GM21447 (cell line): Measurements from ENCODE around the gene TMEM50B.
"Not testable (repeated sequence)": the region's sequence is repeated elsewhere in the genome, so short reads cannot be mapped to it uniquely, and the experiment has no call there.

Source experiments
- ATAC-seq: cut with Tn5 transposase; IDR thresholded peaks from one replicate; pipeline ENCODE4 v1.9.1; 2021; ENCODE audit not compliant: unreplicated experiment

The TMEM50B gene

DNA sequence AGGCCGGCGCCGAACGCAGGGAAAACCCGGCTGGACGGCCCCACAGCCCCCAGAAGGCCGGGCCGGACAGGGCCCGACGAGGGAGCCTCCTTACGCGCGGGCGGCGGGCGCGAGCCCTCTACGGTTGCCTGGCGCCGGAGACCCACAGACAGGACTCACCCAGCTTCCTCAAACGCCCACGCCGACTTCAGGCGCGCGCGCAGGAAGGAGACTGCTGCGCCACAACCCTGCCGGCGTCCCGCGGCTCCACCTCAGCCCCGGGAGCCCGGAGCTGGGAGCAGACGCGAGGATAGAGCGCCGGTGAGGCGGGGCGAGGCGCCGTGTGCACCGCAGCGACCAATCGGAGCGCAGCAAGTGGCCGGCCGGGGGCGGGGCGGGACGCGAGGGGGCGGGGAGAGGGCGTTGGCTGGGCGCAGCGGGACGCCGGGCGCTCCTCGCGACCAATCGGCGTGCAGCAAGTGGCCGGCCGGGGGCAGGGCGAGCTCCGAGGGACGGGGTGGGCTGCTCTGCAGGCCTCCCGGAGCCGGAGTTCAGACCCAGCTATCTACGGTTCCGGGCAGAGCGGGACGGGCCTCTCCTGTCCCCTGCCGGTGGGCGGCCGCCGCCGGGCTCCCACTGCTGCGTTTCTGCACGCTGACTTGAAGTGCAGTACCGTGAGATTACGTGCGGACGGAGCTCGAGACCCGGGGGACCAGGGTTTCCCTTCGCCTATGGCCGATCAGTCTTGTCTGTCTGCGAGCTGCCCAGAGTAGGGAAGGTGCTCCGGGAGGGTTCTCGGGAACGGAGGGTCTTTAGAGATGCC lies at the start of gene TMEM50B:
Gene TMEM50B (minus strand): TSS at position 296 of the 802 bp plus-strand sequence. CDS start 11,089 bp downstream, outside the sequence.
- peak; percentile 81 for ATAC-seq

DNA sequence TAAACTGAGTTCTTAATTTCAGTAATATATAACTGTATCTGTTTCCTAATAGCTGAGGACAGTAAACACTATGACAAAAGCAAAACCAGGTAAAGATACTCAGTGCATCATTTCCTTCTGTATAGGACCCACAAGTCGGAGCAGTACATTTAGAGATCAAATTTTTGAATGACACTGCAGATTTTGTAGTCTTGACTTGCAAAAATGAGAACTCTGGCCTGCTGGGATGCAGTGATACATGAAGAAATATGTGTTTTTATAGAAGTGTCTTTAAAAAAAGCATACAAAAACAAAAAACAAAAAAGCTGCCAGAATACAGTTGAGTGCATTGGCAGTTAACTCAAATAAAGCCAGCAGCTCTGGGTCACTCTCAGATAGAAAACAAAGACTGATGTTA lies 43.2 kb upstream of the TMEM50B start:
- no peak for ATAC-seq

DNA sequence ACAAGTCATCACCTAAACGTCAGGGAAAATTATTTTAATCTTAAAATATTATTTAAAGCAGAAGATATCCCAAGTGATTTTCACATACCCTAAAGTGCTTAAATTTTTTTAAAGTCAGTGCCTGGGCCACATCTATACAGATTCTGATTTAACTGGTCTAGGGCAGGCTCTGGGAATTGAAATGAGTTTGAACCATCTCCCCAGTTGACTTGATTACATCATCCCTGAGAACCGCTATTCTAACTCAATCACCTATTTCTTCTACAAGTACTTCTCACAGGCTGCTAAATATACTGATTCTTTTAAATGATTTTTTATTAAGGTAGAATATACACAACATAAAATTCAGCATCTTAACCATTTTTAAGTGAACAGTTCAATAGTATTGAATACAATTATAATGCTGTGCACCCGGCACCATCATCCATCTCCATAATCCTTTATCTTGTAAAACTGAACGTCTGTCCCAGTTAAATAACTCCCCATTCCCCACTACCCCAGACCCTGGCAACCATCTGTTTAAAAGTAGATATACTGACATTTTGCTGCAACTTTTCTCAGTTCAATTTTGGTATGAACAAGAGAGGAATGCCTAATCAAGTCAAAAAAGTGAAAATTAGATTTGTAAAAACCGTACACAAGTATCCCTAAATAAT lies 42.7 kb upstream of the TMEM50B start:
- no peak for ATAC-seq

DNA sequence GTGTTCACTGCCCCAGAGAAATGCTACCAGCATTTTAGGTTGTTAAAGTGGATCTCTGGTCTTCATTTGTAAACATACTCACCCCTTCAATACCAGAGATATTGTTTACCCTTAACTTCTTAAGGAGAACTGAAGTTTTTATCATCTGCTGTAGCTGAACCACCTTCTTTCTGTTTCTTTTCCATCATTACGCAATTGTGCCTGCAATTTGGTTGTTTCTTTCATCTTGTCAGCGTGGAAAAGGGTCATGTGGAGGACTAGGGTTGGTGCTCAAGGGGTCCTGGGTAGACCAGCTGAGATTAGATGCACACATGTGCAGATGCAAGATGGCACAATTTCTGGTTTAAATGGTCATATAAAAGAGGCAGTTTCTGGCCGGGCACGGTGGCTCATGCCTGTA lies 39.1 kb upstream of the TMEM50B start:
- ATAC-seq, result no peak

DNA sequence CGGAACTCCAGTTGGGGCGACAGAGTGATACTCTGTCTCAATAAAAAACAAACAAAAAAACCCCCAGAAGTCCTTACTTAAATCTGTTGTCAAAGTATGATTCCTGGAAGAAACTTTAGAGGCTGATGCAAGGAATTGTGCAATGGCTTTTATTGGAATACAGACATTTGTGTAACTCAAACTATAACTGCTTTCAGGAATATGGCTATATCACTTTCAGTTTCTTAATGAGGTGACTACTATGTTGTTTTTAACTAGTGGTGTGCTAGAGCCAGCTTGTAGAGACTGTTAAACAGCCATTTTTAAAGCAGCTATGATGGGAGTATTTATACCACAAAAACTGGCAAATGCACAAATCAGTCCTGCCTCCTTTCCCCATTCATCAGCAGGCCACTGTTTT lies 34.5 kb upstream of the TMEM50B start:
- no peak for ATAC-seq

DNA sequence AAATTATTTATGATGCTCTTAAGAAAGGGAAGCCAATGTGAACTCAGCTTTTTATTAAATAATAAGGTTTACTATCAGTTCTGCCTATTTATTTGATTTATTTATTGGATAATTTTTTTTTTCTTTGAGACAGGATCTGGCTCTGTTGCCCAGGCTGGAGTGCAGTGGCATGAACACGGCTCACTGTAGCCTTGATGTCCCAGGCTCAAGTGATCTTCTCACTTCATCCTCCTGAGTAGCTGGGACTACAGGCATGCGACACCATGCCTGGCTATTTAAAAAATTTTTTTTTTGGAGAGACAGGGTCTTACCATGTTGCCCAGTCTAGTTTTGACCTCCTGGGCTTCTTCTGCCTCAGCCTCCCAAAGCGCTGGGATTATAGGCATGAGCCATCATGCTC lies 32.7 kb upstream of the TMEM50B start:
- no peak for ATAC-seq

DNA sequence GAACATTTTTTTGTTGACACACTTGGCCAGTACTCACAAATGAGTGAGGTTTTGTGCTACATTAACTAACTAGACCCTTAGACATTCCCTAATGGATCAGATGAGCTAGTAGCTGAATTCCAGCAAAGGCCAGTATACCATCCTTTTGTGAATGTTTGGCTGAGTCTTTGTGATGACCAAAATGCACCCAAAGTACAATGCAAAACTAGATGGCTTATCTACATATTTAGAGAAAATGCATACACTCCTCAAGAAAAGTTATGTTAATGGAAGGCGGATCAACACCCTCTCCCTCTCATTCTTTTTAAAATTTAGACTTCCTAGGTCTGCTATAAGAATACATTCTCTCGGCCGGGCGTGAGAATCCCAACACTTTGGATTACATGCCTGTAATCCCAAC lies 31.9 kb upstream of the TMEM50B start:
- ATAC-seq, result no peak

DNA sequence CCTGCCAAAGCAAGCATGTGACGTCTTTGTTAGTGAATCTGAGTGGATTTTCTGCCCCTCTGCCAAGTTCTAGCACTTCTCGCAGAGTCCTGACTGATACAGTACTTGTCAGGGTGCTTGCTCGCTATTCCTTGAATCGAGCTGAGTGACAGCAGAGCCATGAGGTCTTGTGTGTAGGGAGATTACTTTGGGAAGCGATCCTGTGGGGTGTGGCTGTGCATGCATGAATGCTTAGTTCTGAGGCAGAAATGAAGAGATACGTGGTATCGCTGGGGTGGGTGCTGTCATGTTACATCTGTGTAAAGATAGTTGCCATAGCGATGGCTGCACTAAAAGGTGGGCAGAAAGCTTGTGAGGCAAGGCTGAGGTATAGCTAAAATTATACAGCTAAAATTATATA lies 31.1 kb upstream of the TMEM50B start:
- ATAC-seq, result no peak

DNA sequence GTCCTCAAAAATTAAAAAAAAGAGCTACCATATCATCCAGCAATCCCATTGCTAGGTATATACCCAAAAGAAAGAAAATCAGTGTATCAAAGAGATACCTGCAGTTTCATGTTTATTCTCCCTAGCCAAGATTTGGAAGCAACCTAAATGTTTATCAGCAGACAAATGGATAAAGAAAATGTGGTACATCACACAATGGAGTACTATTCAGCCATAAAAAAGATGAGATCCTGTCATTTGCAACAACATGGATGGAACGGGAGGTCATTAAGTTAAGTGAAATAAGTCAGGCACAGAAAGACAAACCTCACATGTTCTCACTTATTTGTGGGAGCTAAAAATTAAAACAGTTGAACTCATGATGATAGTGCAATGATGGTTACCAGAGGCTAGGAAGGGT lies 27.2 kb upstream of the TMEM50B start:
- ATAC-seq, result not testable (repeated sequence)

DNA sequence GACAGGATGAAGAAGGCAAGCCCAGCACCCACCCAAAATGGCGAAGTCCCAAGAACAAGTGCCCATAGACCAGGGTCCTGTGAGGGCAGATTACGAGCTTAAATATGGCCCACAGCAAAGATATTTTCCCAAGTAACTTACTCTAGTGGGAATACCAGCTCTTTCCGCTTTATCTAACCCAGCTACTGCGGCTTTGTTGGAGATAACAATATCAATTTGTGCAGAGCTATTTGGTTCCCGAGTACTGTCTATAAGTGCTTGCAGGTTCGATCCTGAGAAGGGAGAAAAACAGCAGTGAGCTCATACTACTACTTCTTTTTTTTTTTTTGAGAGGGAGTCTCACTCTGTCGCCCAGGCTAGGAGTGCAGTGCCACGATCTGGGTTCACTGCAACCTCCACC lies 26.1 kb upstream of the TMEM50B start:
- no peak for ATAC-seq

DNA sequence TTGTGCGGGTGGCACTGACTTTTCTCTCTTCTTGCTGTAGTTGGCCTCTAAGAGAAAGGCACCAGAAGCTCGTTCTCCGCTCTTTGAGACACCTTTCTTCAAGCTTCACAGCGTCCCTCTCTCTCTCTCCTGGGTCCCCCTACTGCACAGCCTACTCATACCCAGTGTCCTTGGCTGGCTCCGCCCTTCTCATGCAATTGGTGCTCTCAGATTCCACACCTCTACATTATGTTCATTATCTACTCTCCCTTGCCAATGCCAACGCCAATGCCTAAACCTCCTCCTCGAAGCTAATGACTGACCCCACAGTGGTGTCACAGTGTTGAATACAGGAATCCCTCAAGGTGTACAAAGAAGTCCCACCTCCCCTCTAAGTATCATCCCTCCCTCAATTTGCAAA lies 16.6 kb upstream of the TMEM50B start:
- ATAC-seq, result no peak

DNA sequence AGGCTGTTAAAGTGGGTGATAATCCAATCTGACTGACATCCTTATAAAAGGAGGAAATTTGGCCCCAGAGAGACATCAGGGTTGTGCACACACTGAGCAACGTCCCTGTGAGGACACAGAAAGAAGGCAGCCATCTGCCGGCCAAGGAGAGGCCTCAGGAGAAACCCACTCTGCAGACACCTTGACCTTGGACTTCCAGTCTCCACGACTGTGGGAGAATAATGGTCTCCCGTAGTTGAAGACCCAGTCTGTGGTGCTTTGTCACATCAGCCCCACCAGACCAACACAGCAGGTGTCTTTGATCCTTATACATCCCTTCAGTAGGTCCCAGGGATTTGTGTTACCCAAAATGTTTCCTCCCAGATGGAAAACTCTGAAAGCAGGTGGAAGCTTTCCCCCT lies 16.0 kb upstream of the TMEM50B start:
- ATAC-seq, result no peak

DNA sequence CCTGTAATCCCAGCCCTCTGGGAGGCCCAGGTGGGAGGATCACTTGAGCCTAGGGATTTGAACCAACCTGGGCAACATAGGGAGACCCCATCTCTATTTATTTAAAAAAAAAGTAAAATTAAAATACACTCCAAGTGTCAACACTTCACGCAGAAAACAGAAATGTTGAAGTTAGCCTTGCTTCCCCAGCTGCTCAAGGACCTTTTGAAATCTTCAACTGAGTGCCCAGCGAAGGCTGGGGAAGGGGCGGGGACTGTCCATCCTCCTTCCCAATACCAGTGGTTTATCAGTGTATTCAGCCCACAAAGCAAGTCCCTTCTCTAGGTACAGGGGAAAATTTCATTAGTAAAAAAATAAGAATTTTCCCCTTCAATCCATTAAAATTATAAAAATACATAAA lies 14.0 kb upstream of the TMEM50B start:
- no peak for ATAC-seq

DNA sequence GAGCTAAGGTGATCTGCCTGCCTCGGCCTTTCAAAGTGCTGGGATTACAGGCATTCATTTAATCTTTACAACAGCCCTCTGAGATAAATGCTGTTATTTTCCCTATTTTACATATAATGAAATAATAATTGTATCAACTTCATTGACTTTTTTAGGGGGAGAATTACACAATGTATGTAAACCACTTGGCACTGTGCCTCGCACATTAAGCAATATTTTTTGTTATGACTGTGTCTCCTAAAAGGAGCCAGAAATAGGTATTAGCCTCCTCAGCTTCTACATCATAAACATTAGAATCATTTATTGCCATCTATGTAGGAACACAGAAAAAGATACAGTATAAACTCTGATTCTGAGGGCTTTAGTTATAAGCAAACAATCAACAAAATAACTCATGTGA lies 12.8 kb upstream of the TMEM50B start:
- ATAC-seq, result no peak

DNA sequence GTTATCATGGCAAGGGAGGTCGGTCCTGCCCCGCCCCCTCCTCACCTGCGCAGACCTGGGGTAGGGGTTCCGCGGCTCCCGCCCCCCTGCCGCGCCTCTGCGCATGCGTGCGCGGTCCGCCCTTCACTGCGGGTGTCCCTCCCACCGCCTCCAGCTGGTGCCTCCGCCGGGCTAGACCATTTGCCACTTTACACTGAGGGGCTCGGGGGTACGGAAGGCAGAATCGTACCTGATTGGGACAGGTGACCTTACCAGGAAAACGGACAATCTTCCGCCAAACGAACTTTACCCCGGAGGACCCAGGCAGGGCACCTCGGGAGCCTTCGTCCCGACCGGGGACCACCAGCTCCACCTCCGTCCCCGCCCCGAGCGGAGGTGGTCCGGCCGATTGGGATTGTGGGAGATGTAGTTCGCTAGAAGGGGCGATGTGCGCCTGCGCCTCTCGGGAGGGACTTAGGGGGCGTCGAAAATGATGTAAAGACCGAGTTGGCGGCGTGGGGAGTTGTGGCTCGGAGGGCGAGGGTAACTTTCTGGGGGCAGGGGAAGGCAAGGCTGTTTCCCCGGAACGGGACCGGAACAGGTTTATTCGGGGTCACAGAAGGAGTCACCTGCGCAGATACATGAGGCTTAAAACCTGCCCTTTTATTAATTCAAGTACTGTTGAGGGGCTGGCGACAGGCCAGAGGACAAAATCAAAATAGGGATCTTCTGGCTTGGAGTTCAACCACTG lies 11.8 kb upstream of the TMEM50B start, which contains the start of gene DNAJC28:
Gene DNAJC28 (minus strand): TSS at position 344 of the 730 bp plus-strand sequence. CDS start 2,323 bp downstream, outside the sequence.
- ATAC-seq, result peak; percentile 99

DNA sequence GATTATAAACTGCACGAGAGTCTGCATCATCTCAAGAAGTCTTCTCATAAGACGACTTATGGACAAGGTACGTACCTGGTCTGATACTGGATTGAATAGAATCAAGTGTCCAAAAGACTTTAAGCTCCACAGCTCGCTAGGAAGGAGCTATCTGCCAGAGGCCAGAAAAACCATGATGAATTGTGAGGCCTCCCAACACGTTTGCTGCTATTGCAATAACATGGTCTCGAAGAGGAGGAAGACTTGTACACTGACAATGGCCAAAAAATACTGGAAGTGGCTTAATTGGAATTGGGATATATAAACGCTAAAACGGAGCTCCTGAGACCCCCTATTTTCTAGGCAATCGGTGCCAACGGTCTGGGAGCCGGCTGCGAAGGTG lies 11.2 kb upstream of the TMEM50B start:
- no peak for ATAC-seq

DNA sequence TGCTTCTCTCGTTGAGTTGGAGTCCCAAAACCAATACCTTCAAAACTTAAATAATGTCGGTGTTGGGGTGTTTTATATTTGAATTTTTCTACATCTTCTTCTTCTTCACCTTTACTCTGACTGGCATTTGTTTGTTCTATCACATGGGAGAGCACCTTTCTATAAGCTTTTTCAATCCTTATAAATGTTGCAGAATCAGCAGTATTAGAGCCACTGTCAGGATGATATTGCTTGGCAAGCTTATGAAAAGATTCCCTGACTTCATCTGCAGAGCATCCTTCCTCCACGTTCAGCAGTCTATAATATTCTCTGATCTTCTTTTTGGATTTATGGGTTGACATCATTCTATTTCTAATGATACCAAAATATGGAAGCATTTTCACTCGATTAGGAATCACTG lies 9.2 kb upstream of the TMEM50B start:
- ATAC-seq, result no peak

DNA sequence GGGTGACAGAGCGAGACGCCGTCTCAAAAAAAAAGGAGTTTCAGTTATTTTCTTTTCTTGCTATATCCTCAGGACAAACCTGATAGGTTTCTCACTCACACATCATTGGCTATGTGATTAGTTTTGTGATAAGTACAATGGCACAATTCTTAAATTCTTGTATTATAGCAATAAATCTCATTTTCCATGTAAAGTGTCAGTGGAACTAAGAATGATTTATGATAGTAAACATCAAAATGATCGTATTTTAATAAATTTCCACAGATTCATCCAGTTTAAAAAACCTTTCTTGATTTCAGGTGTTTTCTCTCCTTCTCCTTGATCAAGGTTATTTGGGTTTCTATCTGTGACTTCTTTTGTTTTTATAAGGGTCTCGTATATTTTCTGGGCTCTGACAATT lies 8.2 kb upstream of the TMEM50B start:
- ATAC-seq, result no peak

DNA sequence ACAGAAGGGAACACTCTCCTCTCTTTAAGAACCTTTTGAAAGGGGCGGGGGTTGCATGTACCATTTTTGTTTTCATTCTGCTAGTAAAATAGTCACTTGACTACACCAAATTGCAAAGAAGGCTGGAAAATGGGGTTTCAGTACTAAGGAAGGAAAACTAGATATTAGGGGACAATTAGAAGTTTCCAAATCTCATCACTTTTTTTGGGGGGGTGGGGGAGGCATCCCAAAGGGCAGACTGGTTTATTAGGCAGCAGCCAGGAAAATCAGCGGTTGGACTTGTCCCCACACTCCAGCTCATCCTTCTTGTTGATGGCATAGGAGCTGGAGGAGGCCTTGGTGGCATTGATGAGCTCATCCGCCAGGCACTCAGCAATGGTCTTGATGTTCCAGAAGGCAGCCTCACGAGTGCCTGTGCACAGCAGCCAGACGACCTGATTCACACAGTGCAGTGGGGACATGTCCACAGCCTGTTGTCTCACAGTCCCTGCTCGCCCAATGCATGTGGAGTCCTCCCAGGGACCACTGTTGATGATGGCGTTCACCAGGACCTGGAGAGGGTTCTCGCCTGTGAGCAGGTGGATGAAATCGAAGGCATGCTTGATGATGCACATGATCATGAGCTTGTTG lies 1.7 kb upstream of the TMEM50B start:
- ATAC-seq, result no peak

DNA sequence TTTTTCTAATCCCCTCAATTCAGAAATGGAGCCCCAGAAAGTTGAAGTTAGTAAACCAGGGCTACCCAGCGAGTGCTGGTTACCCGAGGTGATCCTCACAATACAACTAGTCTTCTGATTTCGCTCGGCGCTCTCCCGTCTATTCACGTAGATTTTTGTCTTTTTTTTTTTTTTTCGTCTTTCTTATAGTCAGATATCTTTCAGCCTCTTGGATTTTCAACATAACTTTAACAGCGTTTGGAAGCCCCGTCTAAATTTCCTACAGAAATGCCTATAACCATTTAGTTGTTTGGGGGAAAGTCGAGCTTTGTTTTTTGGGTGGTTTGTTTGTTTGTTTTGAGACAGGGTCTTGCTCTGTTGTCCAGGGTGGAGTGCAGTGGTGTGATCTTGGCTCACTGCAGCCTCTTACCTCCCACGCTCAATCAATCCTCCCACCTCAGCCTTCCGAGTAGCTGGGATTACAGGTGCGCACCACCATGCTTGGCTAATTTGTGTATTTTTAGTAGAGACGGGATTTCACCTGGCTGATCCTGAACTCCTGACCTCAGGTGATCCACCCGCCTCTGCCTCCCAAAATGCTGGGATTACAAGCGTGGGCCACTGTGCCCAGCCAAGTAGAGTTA lies 818 bp upstream of the TMEM50B start:
- ATAC-seq, result no peak
